ENCODE results near the gene EIF4H.
"Not testable (repeated sequence)": the region's sequence is repeated elsewhere in the genome, so short reads cannot be mapped to it uniquely, and the experiment has no call there.

The EIF4H gene

GRCh38 chr7:74155810-74156395, 18.3 kb upstream of the EIF4H start:
- no peak for TF ChIP-seq CTCF (IDR thresholded peaks at IDR 0.05; ENCODE audit: low read depth, low read length, missing control alignments)
- no peak for DNase-seq (ENCODE audit: low read depth)
- H3K4me3 ChIP-seq (ENCODE audit: low read depth, low read length) = no peak overlapping the region

DNA sequence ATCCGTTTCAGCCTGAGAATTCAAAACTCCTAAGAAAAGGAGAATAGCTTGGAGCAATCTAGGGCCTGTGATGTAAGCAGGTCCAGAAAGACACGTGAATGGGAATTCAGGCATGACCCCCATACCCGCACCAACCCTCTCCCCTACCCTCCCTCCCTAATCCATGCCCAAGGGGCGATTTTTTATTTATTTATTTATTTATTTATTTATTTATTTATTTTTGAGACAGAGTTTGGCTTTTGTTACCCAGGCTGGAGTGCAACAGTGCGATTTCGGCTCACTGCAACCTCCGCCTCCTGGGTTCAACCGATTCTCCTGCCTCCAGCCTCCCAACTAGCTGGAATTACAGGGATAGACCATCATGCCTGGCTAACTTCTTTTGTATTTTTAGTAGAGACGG, 16.6 kb upstream of the EIF4H start:
- TF ChIP-seq CTCF (IDR thresholded peaks at IDR 0.05; ENCODE audit: low read depth, low read length, missing control alignments) = no peak
- H3K4me3 ChIP-seq (ENCODE audit: low read depth, low read length) = no peak overlapping the region
- no peak for DNase-seq (ENCODE audit: low read depth)

DNA sequence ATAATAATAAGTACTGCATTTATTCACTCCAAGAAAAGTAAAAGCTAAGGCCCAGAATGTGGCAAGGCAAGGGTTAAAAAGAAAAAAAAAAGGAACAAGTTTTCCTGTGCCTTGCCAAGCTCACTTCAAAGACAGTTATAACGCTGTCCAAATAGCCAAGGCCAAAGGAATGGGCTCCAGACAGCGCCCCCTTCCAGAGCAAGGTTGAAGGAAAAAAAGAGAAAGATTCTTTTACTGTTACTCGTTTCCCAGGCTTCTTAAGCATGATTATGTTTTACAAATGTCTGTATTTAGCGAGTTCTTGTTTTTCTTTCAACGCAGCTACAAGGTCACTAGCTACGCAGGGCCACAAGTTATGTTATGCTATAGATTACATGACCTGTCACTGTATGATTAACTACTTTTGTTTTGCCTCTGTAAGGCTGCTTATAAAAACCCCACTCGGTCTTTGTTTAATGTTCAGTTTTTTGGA, 9.1 kb upstream of the EIF4H start:
- H3K4me3 ChIP-seq (ENCODE audit: low read depth, low read length) = no peak overlapping the region
- no peak for DNase-seq (ENCODE audit: low read depth)
- no peak for TF ChIP-seq CTCF (IDR thresholded peaks at IDR 0.05; ENCODE audit: low read depth, low read length, missing control alignments)

DNA sequence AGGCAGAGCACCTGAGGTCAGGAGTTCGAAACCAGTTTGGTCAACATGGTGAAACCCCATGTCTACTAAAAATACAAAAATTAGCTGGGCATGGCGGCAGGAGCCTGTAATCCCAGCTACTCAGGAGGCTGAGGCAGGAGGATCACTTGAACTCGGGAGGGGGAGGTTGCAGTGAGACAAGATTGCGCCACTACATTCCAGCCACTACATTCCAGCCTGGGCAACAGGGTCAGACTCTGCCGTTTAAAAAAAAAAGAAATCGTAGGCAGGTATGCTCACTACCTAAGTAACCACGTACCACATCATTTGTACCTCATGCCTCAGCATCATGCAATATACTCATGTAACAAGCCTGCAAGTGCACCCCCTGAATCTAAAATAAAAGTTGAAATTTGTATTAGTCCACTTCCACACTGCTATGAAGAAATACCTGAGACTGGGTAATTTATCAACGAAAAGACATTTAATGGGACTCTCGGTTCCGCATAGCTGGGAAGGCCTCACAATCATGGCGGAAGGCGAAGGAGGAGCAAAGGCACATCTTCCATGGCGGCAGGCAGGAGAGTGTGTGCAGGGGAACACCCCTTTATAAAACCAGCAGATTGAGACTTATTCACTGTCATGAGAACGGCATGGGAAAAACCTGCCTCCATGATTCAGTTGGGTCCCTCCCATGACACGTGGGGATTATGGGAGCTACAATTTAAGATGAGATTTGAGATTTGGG, 8.1 kb upstream of the EIF4H start:
- H3K4me3 ChIP-seq (ENCODE audit: low read depth, low read length) = no peak overlapping the region
- TF ChIP-seq CTCF (IDR thresholded peaks at IDR 0.05; ENCODE audit: low read depth, low read length, missing control alignments) = no peak
- no peak for DNase-seq (ENCODE audit: low read depth)

DNA sequence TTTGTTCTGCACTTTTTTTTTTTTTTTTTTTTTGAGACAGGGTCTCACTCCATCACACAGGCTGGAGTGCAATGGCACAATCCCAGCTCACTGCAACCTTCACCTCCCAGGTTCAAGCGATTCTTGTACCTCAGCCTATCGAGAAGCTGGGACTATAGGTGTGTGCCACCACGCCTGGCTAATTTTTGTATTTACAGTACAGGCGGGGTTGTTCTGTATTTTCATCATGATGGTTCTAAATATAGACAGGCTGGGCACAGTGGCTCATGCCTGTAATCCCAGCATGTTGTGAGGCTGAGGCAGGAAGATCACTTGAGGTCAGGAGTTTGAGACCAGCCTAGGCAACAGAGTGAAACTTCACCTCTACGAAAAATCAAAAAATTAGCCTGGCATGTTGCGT, 6.8 kb upstream of the EIF4H start:
- H3K4me3 ChIP-seq (ENCODE audit: low read depth, low read length); DNase-seq (ENCODE audit: low read depth): not testable (repeated sequence)

DNA sequence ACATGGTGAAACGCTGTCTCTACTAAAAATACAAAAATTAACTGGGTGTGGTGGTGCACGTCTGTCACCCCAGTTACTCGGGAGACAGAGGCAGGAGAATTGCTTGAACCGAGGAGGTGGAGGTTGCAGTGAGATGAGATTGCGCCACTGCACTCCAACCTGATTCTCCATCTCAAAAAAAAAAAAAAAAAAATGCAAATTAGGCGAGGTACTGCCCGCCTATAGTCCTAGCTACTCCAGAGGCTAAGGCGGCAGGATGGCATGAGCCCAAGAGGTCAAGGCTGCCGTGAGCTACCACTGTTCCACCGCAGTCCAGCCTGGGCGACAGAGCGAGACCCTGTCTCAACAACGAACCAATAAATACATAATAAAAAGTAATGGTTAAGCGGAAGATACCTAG, 1.1 kb upstream of the EIF4H start:
- peak overlapping the region; percentile 100 for H3K4me3 ChIP-seq (ENCODE audit: low read depth, low read length)
- no peak for TF ChIP-seq CTCF (IDR thresholded peaks at IDR 0.05; ENCODE audit: low read depth, low read length, missing control alignments)
- DNase-seq (ENCODE audit: low read depth) = no peak

- no peak for TF ChIP-seq CTCF (IDR thresholded peaks at IDR 0.05; ENCODE audit: low read depth, low read length, missing control alignments)
- no peak for DNase-seq (ENCODE audit: low read depth)
- H3K4me3 ChIP-seq (ENCODE audit: low read depth, low read length) = peak overlapping the region; percentile 100
Observed at GRCh38 chr7:74173491-74173865, 678 bp upstream of the EIF4H start.
